Spleen (tissue), 7 donors: ENCODE measurements around the gene SELENOT.

Experiments
- CTCF ChIP-seq, 11 experiments: fragments of 200-600 bp in 7 of 11; fragments of 450-650 bp in 4 of 11; sonication (generic) in 4 of 11; IDR thresholded peaks in 8 of 11; conservative IDR thresholded peaks in 3 of 11; 1 replicate in 7 of 11; 2 replicates in 4 of 11; pipeline versions ENCODE4 v1.4.0 to v1.8.0; 2016 to 2021; ENCODE audit warnings: antibody characterized with exemption in 11 of 11, inconsistent platforms in 4 of 11, mild to moderate bottlenecking in 1 of 11
- POLR2A ChIP-seq, 3 donors: fragments of 450-650 bp; IDR thresholded peaks; one replicate each; pipeline ENCODE4 v1.5.1; 2017; ENCODE audit warnings: antibody characterized with exemption in 3 of 3, mild to moderate bottlenecking in 1 of 3
- POLR2AphosphoS5 ChIP-seq, 3 donors: sonication (generic); formaldehyde crosslinking; IDR thresholded peaks; one replicate each; pipeline ENCODE4 v1.5.1; 2017; ENCODE audit warnings: antibody characterized with exemption in 3 of 3
- donor health status: DM: no; HTN: no; CAD: no; lungs with moderate emphysema.
- donor health status: DM: no; HTN: no; CAD: no.
- donor health status: DM: no; HTN: no; CAD: no.

GRCh38 chr3:150589759-150590158, 13.4 kb upstream of the SELENOT start:
- TF ChIP-seq POLR2AphosphoS5 (IDR thresholded peaks at IDR 0.05) (no peak), CTCF (IDR thresholded peaks at IDR 0.05 in 8 of 11, conservative IDR thresholded peaks at IDR 0.05 in 3 of 11) (no peak), POLR2A (IDR thresholded peaks at IDR 0.05) (no peak)
